ENCODE results near the gene ARL13B.
A peak's percentile ranks its signal among the peaks of the same experiment; 100 is the strongest.
"Not testable (repeated sequence)": the region's sequence is repeated elsewhere in the genome, so short reads cannot be mapped to it uniquely, and the experiment has no call there.

The ARL13B gene

DNA sequence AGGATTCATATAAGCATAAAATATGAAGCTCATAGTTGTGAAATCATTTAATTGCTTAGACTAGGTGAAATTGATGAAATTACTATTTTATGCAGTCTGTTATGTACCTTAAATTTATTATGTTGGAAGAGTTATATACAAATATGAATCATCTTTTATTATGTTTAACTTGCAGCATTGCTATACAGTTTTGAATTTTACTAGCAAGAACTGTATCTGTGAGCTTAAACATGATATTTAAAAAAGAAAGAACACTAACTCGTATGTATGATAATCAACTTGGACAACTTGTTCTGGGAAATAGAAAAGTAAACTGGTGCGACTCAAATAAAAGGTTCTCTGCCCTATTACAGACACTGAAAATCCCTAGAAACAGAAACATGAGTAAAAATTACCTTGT, 46.7 kb downstream of the ARL13B start:
- DNase-seq (ENCODE audit: extremely low spot score): no peak
- POLR2A ChIA-PET: no interaction called here
- TF ChIP-seq PKNOX1 (IDR thresholded peaks at IDR 0.05) (no peak), FOXA1 (IDR thresholded peaks at IDR 0.05) (no peak), SP1 (IDR thresholded peaks at IDR 0.05) (no peak), FOXM1 (IDR thresholded peaks at IDR 0.05; ENCODE audit: borderline replicate concordance) (no peak), ARNT (IDR thresholded peaks at IDR 0.05) (no peak), BHLHE40 (IDR thresholded peaks at IDR 0.05; ENCODE audit: borderline replicate concordance) (no peak), TARDBP (IDR thresholded peaks at IDR 0.05) (no peak), FOXK2 (IDR thresholded peaks at IDR 0.05) (no peak), ELF4 (IDR thresholded peaks at IDR 0.05) (no peak), CTBP1 (IDR thresholded peaks at IDR 0.05; ENCODE audit: borderline replicate concordance) (no peak)
- CTCF ChIA-PET: no interaction called here

DNA sequence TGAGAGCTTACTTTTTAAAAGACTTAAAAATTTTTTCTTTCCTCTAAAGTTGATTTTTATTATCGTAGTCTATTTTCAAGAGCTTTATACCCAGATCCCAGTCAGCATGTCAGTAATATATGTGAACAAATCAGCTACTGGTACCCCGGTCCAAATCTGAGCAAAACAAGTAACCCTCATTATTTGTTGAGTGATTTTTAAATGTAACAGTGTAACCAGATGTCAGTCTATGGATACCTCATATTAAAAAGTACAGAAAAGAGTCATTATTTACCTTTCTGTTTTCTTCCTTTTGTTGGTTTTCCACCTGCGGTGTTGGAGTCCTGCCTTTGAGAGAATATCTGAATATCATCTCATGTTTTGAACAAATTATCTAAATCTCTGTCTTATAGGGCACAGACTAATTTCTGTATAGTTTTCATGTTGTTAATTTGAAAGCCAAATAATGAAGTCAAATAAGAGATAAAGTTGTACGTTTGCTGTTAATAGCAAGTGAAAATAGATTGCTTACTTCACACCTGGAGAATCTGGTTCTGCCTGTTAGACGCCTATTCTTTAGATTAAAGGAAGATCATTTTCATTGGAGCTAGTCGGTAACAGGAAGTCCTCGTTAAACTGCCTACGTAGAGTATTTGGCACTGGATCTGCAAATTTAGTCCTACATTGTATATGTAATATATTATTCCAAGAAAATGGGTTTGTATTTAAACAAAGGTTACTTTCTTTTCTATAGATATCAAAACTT, 48.3 kb downstream of the ARL13B start, which contains the start of gene STX19:
Gene STX19 (minus strand): TSS at position 505 of the 745 bp plus-strand sequence. CDS start 13,328 bp downstream, outside the sequence.
- TF ChIP-seq ARNT (IDR thresholded peaks at IDR 0.05) (no peak), SP1 (IDR thresholded peaks at IDR 0.05) (no peak), ZNF384 (IDR thresholded peaks at IDR 0.05) (no peak), CTBP1 (IDR thresholded peaks at IDR 0.05; ENCODE audit: borderline replicate concordance) (no peak), LEF1 (IDR thresholded peaks at IDR 0.05; ENCODE audit: borderline replicate concordance) (no peak), BHLHE40 (IDR thresholded peaks at IDR 0.05; ENCODE audit: borderline replicate concordance) (no peak), HDGF (IDR thresholded peaks at IDR 0.05; ENCODE audit: borderline replicate concordance) (no peak), FOXK2 (IDR thresholded peaks at IDR 0.05) (no peak), SUZ12 (IDR thresholded peaks at IDR 0.05) (no peak), TARDBP (IDR thresholded peaks at IDR 0.05) (no peak)
- DNase-seq (ENCODE audit: extremely low spot score): no peak
- POLR2A ChIA-PET: interaction anchor here (2.5 kb wide), 1 partner anchor 35 kb away, joined by 14 read pairs; the partner anchor contains the start of genes DHFR2 and NSUN3
- CTCF ChIA-PET: no interaction called here

GRCh38 chr3:94036909-94037507, 57.1 kb downstream of the ARL13B start:
- CTCF ChIA-PET: interaction anchor here (0.6 to 1.6 kb wide), 2 partner anchors 32 to 480 kb away, joined by 3 to 5 read pairs; no protein-coding TSS in a partner anchor
- DNase-seq (ENCODE audit: extremely low spot score): peak; percentile 30
- POLR2A ChIA-PET: interaction anchor here (2.7 kb wide), 1 partner anchor 26 kb away, joined by 10 read pairs; the partner anchor contains the start of genes DHFR2 and NSUN3
- no peak for TF ChIP-seq ARNT (IDR thresholded peaks at IDR 0.05)
- TF ChIP-seq SUZ12 (IDR thresholded peaks at IDR 0.05): no peak
- TF ChIP-seq FOXA1 (IDR thresholded peaks at IDR 0.05): no peak
- TF ChIP-seq SP1 (IDR thresholded peaks at IDR 0.05): no peak
- no peak for TF ChIP-seq TARDBP (IDR thresholded peaks at IDR 0.05)
- no peak for TF ChIP-seq HDGF (IDR thresholded peaks at IDR 0.05; ENCODE audit: borderline replicate concordance)
- TF ChIP-seq ELF4 (IDR thresholded peaks at IDR 0.05): no peak
- no peak for TF ChIP-seq FOXM1 (IDR thresholded peaks at IDR 0.05; ENCODE audit: borderline replicate concordance)
- TF ChIP-seq LEF1 (IDR thresholded peaks at IDR 0.05; ENCODE audit: borderline replicate concordance): no peak
- no peak for TF ChIP-seq FOXK2 (IDR thresholded peaks at IDR 0.05)
- no peak for TF ChIP-seq BHLHE40 (IDR thresholded peaks at IDR 0.05; ENCODE audit: borderline replicate concordance)
- no peak for TF ChIP-seq L3MBTL2 (conservative IDR thresholded peaks at IDR 0.05)

DNA sequence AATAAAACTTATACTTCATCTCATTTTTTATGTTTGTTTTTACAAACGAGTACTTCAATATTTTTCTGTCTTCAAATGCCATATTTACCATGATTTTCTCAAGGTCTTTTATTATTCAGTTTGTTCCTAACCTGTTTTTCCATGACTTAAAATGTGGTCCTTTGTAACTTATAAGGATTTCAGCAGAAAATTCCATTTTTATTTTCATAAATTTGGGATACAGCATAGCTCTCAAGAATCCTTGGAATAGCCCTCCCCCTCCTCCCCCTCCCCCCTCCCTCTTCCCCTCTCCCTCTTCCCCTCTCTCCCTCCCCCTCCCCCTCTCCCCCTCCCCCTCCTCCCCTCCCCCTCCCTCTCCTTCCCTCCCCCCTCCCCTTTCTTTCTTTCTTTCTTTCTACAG, 63.3 kb downstream of the ARL13B start:
- no peak for DNase-seq (ENCODE audit: extremely low spot score)
- no peak for TF ChIP-seq FOXM1 (IDR thresholded peaks at IDR 0.05; ENCODE audit: borderline replicate concordance)
- TF ChIP-seq ELF4 (IDR thresholded peaks at IDR 0.05): no peak
- no peak for TF ChIP-seq HDGF (IDR thresholded peaks at IDR 0.05; ENCODE audit: borderline replicate concordance)
- TF ChIP-seq FOXK2 (IDR thresholded peaks at IDR 0.05): no peak
- TF ChIP-seq FOXA1 (IDR thresholded peaks at IDR 0.05): no peak
- no peak for TF ChIP-seq TARDBP (IDR thresholded peaks at IDR 0.05)
- no peak for TF ChIP-seq SP1 (IDR thresholded peaks at IDR 0.05)
- no peak for TF ChIP-seq BHLHE40 (IDR thresholded peaks at IDR 0.05; ENCODE audit: borderline replicate concordance)
- no peak for TF ChIP-seq NFRKB (IDR thresholded peaks at IDR 0.05)

DNA sequence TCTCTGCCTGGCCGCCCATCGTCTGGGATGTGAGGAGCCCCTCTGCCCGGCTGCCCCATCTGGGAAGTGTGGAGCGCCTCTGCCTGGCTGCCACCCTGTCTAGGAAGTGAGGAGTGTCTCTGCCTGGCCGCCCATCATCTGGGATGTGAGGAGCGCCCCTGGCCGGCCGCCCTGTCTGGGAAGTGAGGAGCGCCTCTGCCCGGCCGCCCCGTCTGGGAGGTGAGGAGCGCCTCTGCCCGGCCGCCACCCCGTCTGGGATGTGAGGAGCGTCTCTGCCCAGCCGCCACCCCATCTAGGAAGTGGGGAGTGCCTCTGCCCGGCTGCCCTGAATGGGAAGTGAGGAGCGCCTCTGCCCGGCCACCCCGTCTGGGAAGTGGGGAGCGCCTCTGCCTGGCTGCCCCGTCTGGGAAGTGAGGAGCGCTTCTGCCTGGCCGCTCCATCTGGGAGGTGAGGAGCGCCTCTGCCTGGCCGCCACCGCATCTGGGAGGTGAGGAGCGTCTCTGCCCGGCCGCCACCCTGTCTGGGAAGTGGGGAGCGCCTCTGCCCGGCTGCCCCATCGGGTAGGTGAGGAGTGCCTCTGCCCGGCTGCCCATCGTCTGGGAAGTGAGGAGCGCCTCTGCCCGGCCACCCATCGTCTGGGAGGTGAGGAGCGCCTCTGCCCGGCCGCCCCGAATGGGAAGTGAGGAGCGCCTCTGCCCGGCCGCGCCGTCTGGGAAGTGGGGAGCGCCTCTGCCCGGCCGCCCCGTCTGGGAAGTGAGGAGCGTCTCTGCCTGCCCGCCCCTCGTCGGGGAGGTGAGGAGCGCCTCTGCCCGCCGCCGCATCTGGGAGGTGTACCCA, 64.4 kb downstream of the ARL13B start:
- POLR2A ChIA-PET; DNase-seq (ENCODE audit: extremely low spot score); CTCF ChIA-PET: not testable (repeated sequence)

More for the DNA sequence above, 63.3 kb downstream of the ARL13B start:
- POLR2A ChIA-PET: no interaction called here
- CTCF ChIA-PET: no interaction called here

DNA sequence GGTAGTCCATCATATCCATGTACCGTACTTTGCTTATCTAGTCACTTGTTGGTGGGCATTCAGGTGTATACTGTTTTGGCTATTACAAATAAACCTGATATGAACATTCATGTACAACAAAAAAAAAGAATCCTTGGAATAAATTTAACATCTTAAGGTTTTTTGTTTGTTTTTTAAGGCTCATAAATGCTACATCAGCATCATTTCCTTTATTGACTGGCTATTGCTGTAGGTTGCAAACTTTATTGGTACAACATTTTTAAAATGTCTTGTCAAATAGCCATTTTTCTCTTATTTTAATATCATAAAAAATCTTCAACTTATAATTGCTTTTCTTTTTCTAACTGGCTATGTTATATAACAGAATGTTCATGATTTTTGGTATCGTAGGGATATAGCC, 66.6 kb downstream of the ARL13B start:
- ChIA-PET CTCF (no interaction called here), POLR2A (interaction anchor here (1.5 kb wide), 1 partner anchor 16 kb away, joined by 3 read pairs; the partner anchor contains the start of genes DHFR2 and NSUN3)
- no peak for TF ChIP-seq ELF4 (IDR thresholded peaks at IDR 0.05)
- no peak for TF ChIP-seq ARNT (IDR thresholded peaks at IDR 0.05)
- no peak for TF ChIP-seq HDGF (IDR thresholded peaks at IDR 0.05; ENCODE audit: borderline replicate concordance)
- no peak for TF ChIP-seq PKNOX1 (IDR thresholded peaks at IDR 0.05)
- TF ChIP-seq FOXK2 (IDR thresholded peaks at IDR 0.05): no peak
- no peak for TF ChIP-seq FOXM1 (IDR thresholded peaks at IDR 0.05; ENCODE audit: borderline replicate concordance)
- no peak for TF ChIP-seq NFRKB (IDR thresholded peaks at IDR 0.05)
- TF ChIP-seq SUZ12 (IDR thresholded peaks at IDR 0.05): no peak
- no peak for TF ChIP-seq TARDBP (IDR thresholded peaks at IDR 0.05)
- no peak for TF ChIP-seq FOXA1 (IDR thresholded peaks at IDR 0.05)
- DNase-seq (ENCODE audit: extremely low spot score): no peak

Measured in HEK293T (cell line).